Kasumi-1 (cell line): ENCODE data around the gene BTBD19.
A peak's percentile ranks its signal among the peaks of the same experiment; 100 is the strongest.
"Not testable (repeated sequence)": the region's sequence is repeated elsewhere in the genome, so short reads cannot be mapped to it uniquely, and the experiment has no call there.

Source experiments
- DNase-seq, 2 experiments: peaks; one replicate each; lab custom pipeline; 2025; lab: John Stamatoyannopoulos, UW

Gene BTBD19, protein sequence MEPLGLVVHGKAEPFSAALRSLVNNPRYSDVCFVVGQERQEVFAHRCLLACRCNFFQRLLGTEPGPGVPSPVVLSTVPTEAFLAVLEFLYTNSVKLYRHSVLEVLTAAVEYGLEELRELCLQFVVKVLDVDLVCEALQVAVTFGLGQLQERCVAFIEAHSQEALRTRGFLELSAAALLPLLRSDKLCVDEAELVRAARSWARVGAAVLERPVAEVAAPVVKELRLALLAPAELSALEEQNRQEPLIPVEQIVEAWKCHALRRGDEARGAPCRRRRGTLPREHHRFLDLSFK

DNA sequence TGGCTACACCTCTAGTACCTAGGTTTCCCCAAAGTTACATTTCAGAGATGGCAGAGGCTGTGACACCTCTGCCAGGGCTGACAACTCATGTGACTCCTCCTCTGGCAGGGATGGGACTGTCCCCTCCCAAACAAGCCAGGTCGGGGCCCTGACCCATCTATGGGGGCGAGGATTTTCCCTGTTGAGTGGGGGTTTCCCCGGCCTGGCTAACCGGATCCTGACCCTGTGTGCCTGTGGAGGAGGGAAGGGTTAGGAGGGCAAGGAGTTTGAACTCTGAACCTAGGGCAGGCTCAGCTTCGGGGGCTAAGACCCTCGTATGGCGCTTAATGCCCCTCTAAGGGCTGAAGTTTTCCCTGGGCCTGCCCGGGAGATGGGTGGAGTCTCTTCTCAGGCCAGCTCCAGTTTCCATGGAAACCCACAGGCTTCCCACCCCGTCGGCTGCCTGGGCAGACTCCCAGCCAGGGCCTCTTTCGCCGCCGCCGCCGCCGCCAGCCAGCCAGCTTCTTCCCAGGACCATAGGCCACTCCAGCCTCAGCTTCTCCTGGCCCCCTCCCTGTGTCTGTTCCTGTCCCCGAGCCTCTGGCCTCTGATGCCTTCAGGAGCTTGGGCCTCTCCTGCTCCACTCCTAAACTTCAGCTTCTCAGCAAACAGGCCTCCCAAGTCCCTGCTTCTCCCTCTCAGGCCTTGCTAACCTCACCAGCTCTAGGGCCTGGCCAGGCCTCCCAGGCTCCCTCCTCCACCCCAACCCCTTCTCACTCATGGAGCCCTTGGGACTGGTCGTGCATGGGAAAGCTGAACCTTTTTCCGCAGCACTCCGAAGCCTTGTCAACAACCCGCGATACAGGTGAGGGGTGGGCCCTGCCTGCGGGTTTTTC, at the start of gene BTBD19:
Gene BTBD19, plus strand, starts transcription at position 461 of the 875 bp plus-strand sequence. Its CDS starts 298 bp downstream, at position 759.
- DNase-seq = peak in 1 of 2 experiments; percentile 62

DNA sequence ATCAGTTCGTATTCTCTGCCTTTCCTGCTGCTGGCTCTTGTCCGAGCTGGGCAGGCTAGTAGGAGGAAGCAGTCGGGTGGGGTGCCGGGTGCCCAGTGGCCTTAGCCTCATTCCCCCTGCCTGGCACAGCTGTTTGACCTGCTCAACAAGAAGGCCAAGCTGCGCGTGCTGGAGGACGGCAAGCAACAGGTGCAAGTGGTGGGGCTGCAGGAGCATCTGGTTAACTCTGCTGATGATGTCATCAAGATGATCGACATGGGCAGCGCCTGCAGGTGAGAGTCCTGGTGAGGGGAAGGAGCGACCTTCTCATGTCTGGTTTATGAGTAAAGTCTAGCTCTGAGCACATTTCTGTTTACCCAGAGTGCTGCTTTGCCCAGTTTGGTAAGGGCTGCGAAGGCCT, 49.2 kb upstream of the BTBD19 start:
- DNase-seq = no peak

DNA sequence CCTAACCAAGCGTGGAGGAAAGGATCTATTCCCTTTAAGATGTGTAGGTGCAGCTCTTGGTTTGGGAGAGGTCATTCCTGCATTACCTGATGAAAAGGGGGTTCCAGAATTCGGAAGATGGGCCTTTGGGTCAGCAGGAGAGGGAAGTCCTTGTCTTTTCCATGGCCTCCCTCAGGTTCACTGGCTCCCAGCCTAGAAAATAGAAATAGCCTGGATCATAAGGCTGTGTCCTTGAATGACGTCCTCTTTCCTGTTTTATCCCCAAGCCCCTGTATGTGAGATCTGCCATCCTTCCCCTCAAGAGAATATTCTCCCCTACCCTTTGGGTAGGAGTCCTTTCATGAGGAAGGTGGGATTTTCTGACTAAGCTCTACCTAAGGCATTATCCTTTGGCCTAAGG, 47.4 kb upstream of the BTBD19 start:
- DNase-seq = no peak

DNA sequence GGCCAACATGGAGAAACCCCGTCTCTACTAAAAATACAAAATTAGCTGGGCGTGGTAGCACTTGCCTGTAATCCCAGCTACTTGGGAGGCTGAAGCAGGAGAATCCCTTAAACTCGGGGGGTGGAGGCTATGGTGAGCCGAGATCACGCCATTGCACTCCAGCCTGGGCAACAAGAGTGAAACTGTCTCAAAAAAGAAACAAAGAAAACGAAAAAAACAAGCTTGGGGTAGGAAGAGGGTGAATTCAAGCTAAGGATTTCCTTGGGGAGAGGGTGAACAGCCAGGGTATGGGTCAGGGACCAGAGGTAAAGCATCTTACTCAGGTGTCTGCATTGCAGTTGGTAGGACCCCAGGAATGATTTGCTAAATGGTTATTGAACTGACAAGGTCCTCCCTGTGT, 41.9 kb upstream of the BTBD19 start:
- not testable (repeated sequence) for DNase-seq

DNA sequence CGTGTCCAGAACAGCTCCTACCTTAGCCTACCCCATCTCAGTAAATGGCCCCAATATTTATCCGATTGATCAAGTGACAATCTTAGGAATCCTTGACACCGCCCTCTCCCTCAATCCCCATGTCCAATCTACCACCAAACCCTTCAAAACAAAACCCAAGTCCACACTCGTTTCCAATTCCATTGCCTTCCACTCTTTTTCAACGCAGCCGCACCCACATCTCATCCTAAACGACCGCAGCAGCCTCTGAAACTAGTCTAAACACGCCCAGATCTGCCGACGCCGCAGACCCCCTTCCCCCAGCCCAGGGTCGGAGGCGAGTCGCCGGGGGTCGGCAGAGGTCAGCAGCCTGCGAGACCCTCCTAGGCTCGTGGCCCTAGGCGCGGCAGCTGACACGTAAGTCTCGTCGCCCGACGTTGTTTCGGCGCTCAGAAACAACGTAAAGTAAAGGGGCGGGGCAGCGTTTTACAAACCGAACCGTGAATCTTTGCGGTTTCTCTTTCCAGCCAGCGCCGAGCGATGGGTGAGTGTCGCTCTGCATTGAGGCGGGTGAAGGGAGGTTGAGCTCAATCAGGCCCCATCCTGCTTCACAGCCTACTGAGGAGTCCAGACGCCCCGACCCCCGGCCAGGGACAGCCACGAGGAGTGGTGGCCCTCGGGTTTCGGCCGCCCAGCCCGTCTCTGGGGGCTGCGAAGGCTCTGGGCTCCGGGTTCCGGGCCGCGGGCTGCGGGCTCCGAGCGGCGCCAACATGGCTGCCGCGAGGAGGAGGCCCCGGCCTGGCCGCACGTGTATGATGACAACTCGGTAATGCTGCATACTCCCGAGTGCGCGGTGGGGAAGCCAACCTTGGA, 33.0 kb upstream of the BTBD19 start, which contains the start of gene RPS8:
Gene RPS8, plus strand, starts transcription at position 463 of the 852 bp plus-strand sequence. Its CDS starts 57 bp downstream, at position 520.
- peak; percentile 91 to 95 for DNase-seq

DNA sequence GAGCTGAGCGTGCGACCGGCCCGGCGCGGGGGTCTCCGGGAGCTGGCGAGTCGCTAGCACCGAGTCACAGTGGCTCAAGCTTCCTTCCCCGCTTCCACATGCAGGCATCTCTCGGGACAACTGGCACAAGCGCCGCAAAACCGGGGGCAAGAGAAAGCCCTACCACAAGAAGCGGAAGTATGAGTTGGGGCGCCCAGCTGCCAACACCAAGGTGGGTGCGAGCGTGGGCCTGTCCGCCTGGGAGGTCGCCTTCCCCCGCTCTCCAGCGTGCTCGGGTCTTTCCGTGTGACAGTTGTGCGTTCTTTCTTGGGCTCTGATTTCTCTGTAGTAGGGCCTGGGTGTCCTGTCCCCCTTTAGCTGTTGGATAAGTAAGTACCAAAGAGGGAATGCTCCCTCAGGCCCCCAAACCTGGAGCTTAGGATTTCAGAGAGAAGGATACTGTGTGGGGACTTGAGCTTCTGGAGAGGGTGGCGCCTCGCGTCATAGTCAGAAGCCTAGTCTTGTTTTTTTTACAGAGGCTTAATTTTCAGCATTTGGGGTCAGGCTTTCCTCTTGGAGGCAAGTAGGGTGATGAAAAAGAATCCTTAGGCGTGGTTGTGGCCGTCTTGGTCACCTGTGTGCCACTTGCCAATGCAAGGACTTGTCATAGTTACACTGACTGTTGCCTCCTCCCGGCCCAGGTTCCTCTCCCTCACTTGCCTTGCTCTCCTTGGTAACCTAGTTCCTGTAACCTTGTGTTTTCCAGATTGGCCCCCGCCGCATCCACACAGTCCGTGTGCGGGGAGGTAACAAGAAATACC, 32.2 kb upstream of the BTBD19 start:
- DNase-seq = no peak

DNA sequence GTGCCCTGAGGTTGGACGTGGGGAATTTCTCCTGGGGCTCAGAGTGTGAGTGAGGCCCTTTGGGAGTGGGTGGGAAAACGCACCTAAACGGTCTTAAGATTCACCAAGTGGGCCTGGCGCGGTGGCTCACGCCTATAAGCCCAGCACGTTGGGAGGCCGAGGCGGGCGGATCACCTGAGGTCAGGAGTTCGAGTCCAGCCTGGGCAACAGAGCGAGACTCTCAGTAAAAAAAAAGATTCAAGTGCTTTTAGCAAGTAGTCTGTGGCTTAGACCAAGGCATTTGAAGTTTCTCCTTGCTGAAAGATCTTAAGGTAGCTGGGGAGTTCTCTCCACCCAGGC, 31.6 kb upstream of the BTBD19 start:
- no peak for DNase-seq

DNA sequence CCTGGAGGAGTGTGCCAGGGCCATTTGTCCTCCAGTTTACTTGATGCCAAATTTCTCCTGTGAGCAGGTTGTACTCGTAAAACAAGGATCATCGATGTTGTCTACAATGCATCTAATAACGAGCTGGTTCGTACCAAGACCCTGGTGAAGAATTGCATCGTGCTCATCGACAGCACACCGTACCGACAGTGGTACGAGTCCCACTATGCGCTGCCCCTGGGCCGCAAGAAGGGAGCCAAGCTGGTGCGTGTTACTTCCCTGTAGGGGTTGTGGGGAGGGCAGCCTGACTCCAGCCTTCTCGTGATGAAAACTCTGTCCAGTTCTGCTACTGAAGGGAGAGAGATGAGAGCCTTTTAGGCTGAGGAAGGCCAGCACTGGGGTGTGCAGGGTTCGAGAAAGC, 30.8 kb upstream of the BTBD19 start:
- DNase-seq = no peak

DNA sequence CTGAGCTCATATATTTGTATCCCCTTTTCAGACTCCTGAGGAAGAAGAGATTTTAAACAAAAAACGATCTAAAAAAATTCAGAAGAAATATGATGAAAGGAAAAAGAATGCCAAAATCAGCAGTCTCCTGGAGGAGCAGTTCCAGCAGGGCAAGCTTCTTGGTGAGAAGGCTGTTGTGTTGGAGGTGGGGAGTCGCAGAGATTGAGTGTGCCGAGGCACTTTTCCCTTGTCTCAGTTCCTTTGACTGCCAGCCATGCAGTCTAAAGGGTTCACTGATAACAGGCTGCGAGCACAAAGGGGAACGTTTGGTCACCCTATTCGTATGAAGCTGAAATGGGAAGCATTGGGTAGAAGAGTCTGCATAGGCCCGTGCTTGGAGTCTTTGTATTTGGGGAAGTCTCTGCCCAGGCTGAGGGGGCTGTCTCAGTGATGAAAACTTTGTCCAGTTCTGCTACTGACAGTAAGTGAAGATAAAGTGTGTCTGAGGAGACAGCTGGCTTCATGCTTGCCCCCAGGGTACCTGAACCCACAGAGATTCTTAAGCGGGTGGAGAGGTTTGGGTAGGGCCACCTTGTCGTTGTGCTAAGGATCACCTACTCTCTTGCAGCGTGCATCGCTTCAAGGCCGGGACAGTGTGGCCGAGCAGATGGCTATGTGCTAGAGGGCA, 30.2 kb upstream of the BTBD19 start:
- DNase-seq = peak; percentile 32 to 52

DNA sequence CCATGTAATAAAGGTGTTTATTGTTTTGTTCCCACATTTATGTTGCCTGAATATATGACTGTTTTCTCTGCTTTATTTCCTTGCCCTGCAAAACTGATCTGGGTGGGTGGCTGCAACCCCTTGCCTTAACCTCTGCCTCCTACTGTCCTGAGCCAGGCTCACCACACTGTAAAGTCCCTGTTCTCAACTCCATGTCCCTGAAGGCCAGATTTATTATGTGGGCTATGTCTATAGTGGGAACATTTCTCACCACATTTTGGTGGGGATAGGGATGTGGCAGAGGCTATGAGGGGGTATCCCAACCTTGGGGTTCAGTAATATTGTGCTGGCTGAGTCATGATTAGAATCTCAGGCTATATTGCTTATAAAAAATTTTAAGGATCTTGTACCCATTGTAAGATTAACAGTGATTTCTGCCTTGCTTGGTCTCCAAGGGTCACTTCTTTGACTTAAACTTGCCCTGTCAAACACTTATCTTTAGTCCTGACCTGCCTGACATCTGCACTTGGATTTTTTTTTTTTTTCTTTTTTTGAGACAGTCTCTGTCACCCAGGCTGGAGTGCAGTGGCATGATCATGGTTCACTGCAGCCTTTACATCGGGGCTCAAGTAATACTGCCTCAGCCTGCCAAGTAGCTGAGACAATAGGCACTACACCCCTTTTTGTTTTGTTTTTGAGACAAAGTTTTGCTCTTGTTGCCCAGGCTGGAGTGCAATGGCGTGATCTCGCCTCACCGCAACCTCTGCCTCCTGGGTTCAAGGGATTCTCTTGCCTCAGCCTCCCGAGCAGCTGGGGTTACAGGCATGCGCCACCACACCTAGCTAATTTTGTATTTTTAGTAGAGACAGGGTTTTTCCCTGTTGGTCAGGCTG, 29.4 kb upstream of the BTBD19 start:
- DNase-seq = no peak

DNA sequence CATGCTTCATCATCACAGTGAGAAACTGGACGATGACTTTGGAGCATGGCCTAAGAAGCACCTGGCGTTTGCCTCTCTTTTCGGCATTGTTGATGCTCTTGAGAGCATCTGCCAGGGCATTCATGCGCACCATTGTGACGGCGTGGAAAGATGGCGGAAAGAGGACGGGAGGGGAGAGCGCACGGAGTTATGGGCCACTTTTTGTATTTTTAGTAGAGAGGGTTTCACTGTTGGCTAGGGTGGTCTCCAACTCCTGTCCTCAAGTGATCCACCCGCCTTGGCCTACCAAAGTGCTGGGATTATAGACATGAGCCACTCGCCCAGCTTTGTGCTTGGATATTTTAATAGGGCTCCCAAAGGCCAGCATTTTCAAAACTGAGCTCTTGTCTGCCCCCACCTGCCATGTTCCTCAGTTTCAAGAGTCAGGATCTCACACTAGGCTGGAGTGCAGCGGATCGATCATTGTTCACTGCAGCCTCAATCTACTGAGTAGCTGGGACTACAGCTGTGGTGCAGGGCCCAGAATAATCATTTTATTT, 27.7 kb upstream of the BTBD19 start:
- DNase-seq = no peak

DNA sequence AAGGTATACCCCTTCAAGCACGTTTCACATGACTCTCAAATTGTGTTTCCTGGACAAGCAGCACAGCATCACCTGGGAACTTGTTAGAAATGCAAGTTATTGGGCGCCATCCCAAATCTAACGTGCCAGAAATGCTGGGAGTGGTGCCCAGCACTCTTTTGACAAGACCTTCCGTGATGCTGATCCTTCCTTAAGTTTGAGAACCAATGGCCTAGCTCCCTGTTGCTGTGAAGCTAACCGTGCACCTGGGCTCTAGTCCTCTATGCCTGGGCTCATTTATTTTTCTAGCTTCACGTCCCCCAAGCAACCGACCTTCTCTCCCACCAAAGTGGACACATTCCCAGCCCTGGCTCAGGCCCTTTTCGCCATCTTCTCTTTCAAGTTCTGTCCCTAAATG, 24.6 kb upstream of the BTBD19 start:
- no peak for DNase-seq

DNA sequence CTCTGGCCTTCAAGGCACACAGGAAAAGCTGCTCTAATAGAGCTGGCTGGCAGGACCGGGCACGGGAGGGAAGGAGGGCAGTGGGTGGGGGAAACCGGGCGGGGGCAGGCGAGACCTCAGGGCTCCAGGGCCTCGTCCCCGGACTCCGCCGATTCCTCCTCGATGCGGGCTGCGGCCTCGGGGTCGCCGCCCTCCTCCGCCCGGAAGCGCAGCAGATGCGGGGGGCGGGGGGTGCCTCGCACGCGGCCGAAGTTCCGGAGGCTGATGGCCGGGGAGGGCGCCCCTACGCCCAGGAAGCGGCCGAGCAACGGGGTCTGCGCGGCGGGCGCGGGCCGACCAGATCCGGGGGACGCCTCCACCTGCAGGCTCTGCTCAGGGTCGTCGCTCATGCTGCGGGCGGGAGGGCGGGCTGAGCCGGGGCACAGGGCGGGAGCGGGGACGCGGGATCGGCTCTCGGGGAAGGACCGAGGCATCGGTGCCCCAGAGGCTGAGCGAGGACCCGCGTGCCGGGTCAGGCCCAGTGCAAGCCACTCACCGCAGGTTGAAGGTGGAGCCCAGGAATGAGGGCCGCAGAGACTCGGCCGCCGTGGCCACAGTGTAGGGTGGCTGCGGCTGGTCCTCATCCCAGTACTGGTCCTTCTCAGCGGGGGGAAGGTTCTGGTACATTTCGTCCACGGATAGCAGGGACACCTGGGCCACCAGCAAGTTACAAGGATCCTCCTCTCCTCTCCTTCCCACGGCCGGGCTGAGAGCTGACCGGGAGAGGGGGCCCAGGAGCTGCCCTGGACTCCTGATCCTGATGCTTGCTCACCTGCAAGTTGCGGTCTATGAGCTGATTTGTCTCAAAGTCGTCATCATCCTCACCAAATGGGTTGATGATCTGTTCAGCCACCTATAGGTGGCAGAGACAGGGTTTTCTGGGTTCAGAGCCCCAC, 24.0 kb upstream of the BTBD19 start:
- DNase-seq = no peak

DNA sequence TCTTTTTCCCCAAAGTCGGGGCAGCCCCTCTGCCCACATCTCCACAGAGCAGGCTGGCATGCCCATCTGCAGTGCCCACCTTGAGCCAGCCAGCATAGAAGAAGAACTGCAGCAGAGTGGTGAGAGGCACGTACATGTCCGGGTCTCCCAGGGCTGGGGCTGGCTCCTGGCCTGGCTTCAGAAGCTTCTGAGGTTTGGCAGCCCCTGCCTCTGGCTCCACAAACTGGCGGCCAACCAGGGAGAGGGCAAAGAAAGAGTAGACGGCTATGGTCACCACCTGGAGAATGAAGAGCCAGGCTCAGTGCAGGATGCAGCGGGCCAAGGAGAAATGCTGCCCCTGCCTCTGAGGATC, 23.3 kb upstream of the BTBD19 start:
- no peak for DNase-seq

DNA sequence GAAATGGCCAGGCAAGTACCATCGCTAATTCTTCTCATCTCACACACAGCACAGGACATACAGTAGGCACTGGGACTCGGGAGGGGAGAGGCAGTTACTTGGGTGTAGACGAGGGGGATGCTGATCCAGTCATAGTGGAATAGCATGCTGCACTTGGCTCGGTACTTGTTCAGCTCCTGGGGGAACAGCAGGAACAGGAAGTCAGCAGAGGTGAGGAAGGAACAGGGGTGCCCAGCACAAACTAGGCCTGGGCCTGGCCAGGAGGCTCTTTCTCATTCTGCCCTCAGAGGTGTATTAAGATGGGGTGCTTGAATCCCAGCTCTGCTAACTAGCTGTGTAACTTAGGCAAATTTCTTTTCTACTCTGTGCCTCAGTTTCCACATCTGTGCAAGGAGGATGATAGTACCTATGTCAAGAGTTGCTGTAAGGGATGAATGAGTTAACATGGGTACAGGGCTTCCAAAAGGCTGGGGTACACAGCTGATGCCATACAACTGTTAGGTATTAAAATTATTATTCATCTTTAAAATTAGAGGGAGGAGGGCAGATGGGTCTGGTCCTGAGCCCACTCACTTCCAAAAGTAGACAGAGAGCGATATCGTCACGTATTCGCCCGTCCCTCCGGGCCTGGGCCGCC, 22.7 kb upstream of the BTBD19 start:
- DNase-seq = no peak

DNA sequence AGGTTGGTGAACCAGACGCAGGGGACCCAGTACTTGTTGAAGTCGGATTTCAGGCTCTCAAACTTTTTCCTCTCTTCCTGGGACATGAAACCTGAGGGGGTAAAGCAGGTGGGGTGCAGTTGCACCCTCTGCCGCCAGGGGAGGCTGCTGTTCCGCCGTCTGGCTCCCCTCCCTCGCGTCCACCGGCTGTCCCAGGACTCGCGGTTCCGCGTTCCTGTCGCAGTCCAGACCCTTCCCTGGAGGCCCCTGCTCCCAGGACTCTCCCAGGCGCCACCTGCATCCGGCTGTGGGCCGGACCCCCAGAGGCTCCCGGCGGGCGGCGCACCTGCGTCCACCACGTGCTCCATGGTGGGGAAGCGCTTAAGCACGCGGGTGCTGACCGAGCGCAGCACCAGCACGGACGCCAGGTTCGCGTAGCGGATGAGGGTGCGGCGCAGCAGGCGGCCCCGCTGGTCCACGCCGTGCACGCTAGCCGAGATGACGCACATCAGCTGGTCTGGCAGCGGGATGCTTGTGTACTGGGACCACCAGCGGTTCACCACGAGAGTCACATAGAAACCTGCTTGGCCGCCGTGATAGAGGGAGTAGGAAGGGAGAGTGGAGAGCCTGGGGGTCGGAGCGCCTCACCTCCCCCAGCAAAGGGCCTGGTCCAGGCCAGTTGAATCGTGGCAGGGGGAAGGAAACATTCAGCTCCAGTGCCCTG, 22.0 kb upstream of the BTBD19 start:
- DNase-seq = peak; percentile 75 to 77

DNA sequence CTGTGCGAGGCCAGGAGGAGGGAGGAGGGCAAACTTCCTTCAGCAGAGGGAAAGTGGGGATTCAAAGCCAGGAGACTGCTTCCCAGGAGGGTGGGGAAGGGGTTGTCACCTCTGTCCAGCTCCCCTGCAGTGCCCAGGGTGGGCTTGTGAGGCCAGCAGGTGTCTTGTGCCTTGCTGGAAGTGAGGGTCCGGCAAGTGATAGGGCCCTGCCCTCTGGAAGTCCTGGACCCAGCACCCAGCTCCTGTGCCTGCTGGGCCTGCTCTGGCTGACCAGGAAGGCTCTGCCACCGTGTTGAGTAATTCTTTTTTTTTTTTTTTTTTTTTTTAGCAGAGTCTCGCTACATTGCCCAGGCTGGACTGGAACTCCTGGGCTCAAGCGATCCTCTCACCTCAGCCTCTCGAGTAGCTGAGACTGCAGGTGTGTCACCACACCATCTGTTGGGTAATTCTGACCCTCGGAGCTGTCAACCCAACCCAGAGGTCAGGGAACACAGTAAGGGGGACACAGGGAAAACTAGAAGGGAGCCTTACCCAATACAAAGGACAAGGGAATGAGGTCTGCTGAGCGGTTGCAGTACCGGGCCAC, 21.4 kb upstream of the BTBD19 start:
- DNase-seq = no peak
